Hepatocyte (in vitro differentiated cells): ENCODE measurements around the gene TNNI3K. TPM values are rescaled to one million over a fixed set of nuclear protein-coding genes. Genes with fewer than 3 reads are reported as not detected.

Experiments
- DNase-seq: peaks from one replicate; pipeline ENCODE4 v3.0.0-alpha.2; 2016; ENCODE audit warnings: low spot score
- H2AFZ ChIP-seq: fragments of 200-600 bp; sonication (generic); 2 replicates; pipeline ENCODE4 v1.6.0; 2016; ENCODE audit warnings: antibody characterized with exemption, mild to moderate bottlenecking
- H3K27ac ChIP-seq: fragments of 200-600 bp; sonication (generic); 2 replicates; pipeline ENCODE4 v1.5.1; 2016; ENCODE audit warnings: mild to moderate bottlenecking
- H3K27me3 ChIP-seq: fragments of 200-600 bp; sonication (generic); 2 replicates; pipeline ENCODE4 v1.6.1; 2016
- H3K36me3 ChIP-seq: fragments of 200-600 bp; sonication (generic); replicated peaks from 2 replicates; pipeline ENCODE4 v1.5.1; 2016; ENCODE audit warnings: low read depth; ENCODE audit not compliant: insufficient read depth
- H3K4me1 ChIP-seq: fragments of 200-600 bp; sonication (generic); 2 replicates; pipeline ENCODE4 v1.5.1; 2016; ENCODE audit warnings: mild to moderate bottlenecking, moderate library complexity; ENCODE audit not compliant: insufficient read depth
- H3K4me2 ChIP-seq: fragments of 200-600 bp; sonication (generic); 2 replicates; pipeline ENCODE4 v1.6.0; 2016
- H3K4me3 ChIP-seq: fragments of 200-600 bp; sonication (generic); 2 replicates; pipeline ENCODE4 v1.5.1; 2016; ENCODE audit warnings: mild to moderate bottlenecking
- H3K79me2 ChIP-seq: fragments of 200-600 bp; sonication (generic); 2 replicates; pipeline ENCODE4 v1.6.0; 2017; ENCODE audit warnings: mild to moderate bottlenecking
- H3K9me2 ChIP-seq: fragments of 200-600 bp; sonication (generic); replicated peaks from 2 replicates; pipeline ENCODE4 v1.6.0; 2017; ENCODE audit warnings: mild to moderate bottlenecking; ENCODE audit not compliant: insufficient read depth
- H3K9me3 ChIP-seq: fragments of 200-600 bp; sonication (generic); 2 replicates; pipeline ENCODE4 v1.5.1; 2016; ENCODE audit warnings: low read depth, mild to moderate bottlenecking
- H4K20me1 ChIP-seq: fragments of 200-600 bp; sonication (generic); 2 replicates; pipeline ENCODE4 v1.6.0; 2016; ENCODE audit warnings: mild to moderate bottlenecking; ENCODE audit not compliant: insufficient read depth, poor library complexity, severe bottlenecking
- CTCF ChIP-seq: fragments of 200-600 bp; sonication (generic); IDR thresholded peaks from 2 replicates; pipeline ENCODE4 v1.5.1; 2016; ENCODE audit warnings: antibody characterized with exemption, mild to moderate bottlenecking; ENCODE audit not compliant: poor library complexity
- EZH2 ChIP-seq: fragments of 200-600 bp; sonication (generic); IDR thresholded peaks from 2 replicates; pipeline ENCODE4 v1.6.1; 2016; ENCODE audit warnings: antibody characterized with exemption, mild to moderate bottlenecking, borderline replicate concordance
- EZH2phosphoT487 ChIP-seq: fragments of 200-600 bp; sonication (generic); IDR thresholded peaks from one replicate; pipeline ENCODE4 v1.6.1; 2018; ENCODE audit warnings: antibody characterized with exemption, mild to moderate bottlenecking, low read depth, moderate library complexity; ENCODE audit not compliant: unreplicated experiment, severe bottlenecking
- WGBS: methylation state at CpG from one replicate; pipeline ENCODE4 v1.1.6; 2016; ENCODE audit warnings: low lambda C conversion rate; ENCODE audit errors: missing lambda C conversion rate; 5-methylcytosine and 5-hydroxymethylcytosine counted together
- polyA plus RNA-seq: library from polyadenylated mRNA; unstranded; fragments of >200 nt; fragmentation: Nextera tagmentation; extraction: Ambion mirVana; gene quantifications from 2 replicates; pipeline ENCODE4 v1.2.1, GENCODE V29; 2016
- total RNA-seq: library from RNA; depleted of rRNA; stranded (reverse); fragments of >200 nt; gene quantifications from 2 replicates; pipeline ENCODE4 v1.2.3, GENCODE V29; 2014

TNNI3K gene
- total and polyA plus RNA-seq, 2 experiments from 2014 or later: not detected

- 44% methylated on average over 3 of the region's 3 CpGs for whole genome bisulfite sequencing
- no peaks in the 10 kb centered on the region for H4K20me1 ChIP-seq
- H3K9me2 ChIP-seq: no peaks in the 10 kb centered on the region
- TF ChIP-seq EZH2: no peak
- TF ChIP-seq CTCF: no peak
- TF ChIP-seq EZH2phosphoT487: no peak
- H3K27me3 ChIP-seq: no peaks in the 10 kb centered on the region
- no peak overlapping the region for H2AFZ ChIP-seq
- no peak for DNase-seq
- no peaks in the 10 kb centered on the region for H3K9me3 ChIP-seq
- no peaks in the 10 kb centered on the region for H3K36me3 ChIP-seq
- no peaks in the 10 kb centered on the region for H3K4me1 ChIP-seq
- no peak overlapping the region for H3K4me2 ChIP-seq
- H3K79me2 ChIP-seq: no peaks in the 10 kb centered on the region
- no peak overlapping the region for H3K4me3 ChIP-seq
- no peak overlapping the region for H3K27ac ChIP-seq
Measured at GRCh38 chr1:74470936-74471335, 235.7 kb downstream of the TNNI3K start.

- no peaks in the 10 kb centered on the region for H3K79me2 ChIP-seq
- H2AFZ ChIP-seq: no peak overlapping the region
- H3K36me3 ChIP-seq: no peaks in the 10 kb centered on the region
- H3K27me3 ChIP-seq: no peaks in the 10 kb centered on the region
- H3K27ac ChIP-seq: no peak overlapping the region
- DNase-seq: no peak
- H3K4me3 ChIP-seq: no peak overlapping the region
- no peaks in the 10 kb centered on the region for H3K9me3 ChIP-seq
- H3K4me2 ChIP-seq: no peak overlapping the region
- H3K4me1 ChIP-seq: no peaks in the 10 kb centered on the region
- no peaks in the 10 kb centered on the region for H4K20me1 ChIP-seq
- WGBS: 65% methylated on average over 3 of the region's 3 CpGs
- H3K9me2 ChIP-seq: no peaks in the 10 kb centered on the region
- TF ChIP-seq EZH2 (no peak), EZH2phosphoT487 (no peak), CTCF (no peak)
Measured at GRCh38 chr1:74471470-74471869, 236.3 kb downstream of the TNNI3K start.

- Histone ChIP-seq H3K4me2 (no peak overlapping the region), H3K36me3 (no peaks in the 10 kb centered on the region), H3K27me3 (no peaks in the 10 kb centered on the region), H3K79me2 (no peaks in the 10 kb centered on the region), H3K27ac (no peak overlapping the region), H4K20me1 (no peaks in the 10 kb centered on the region), H3K9me2 (no peaks in the 10 kb centered on the region), H3K4me1 (no peaks in the 10 kb centered on the region), H3K4me3 (no peak overlapping the region), H3K9me3 (no peaks in the 10 kb centered on the region), H2AFZ (no peak overlapping the region)
- DNase-seq: no peak
- no peak for TF ChIP-seq EZH2
- 81% methylated on average over 6 of the region's 6 CpGs for WGBS
Measured at GRCh38 chr1:74474585-74474984, 239.4 kb downstream of the TNNI3K start.

GRCh38 chr1:74478979-74479378 is 243.8 kb downstream of the TNNI3K start:
- no peaks in the 10 kb centered on the region for H3K9me2 ChIP-seq
- H2AFZ ChIP-seq: no peak overlapping the region
- H3K4me3 ChIP-seq: no peak overlapping the region
- H3K79me2 ChIP-seq: no peaks in the 10 kb centered on the region
- no peak for TF ChIP-seq CTCF
- no peak for TF ChIP-seq EZH2
- TF ChIP-seq EZH2phosphoT487: no peak
- H3K4me2 ChIP-seq: no peak overlapping the region
- no peaks in the 10 kb centered on the region for H3K27me3 ChIP-seq
- no peak for DNase-seq
- no peaks in the 10 kb centered on the region for H3K4me1 ChIP-seq
- H3K27ac ChIP-seq: no peak overlapping the region
- no peaks in the 10 kb centered on the region for H3K36me3 ChIP-seq
- no peaks in the 10 kb centered on the region for H3K9me3 ChIP-seq
- 95% methylated on average over 2 of the region's 2 CpGs for WGBS
- no peaks in the 10 kb centered on the region for H4K20me1 ChIP-seq
